Natural killer cell (primary cell): ENCODE data around the gene SMAD4. TPM values are rescaled to one million over a fixed set of nuclear protein-coding genes. Genes with fewer than 3 reads are reported as not detected.
"Not testable (repeated sequence)": the region's sequence is repeated elsewhere in the genome, so short reads cannot be mapped to it uniquely, and the experiment has no call there.

Experiments
- ATAC-seq, 3 donors: fragments of 150-1000 bp in 2 of 3; fragments of 200-7000 bp in 1 of 3; cut with Tn5 transposase; 1 replicate in 1 of 3; 2 replicates in 2 of 3; pipeline ENCODE4 v1.10.0; 2021; ENCODE audit warnings: mild to moderate bottlenecking in 2 of 3, moderate library complexity in 2 of 3
- DNase-seq, 2 donors: peaks; one replicate each; pipeline versions ENCODE4 v3.0.0 to v3.0.0-alpha.2; 2013 to 2021; ENCODE audit warnings: mixed read lengths in 1 of 2
- H3K27ac ChIP-seq: one replicate; pipeline ENCODE4 v1.5.1; 2013; ENCODE audit warnings: mild to moderate bottlenecking, low read length
- H3K27me3 ChIP-seq: one replicate; pipeline ENCODE4 v1.6.1; 2013; ENCODE audit warnings: low read length; ENCODE audit not compliant: control insufficient read depth, insufficient read depth
- H3K36me3 ChIP-seq: one replicate; pipeline ENCODE4 v1.6.1; 2013; ENCODE audit warnings: low read length; ENCODE audit not compliant: control insufficient read depth, insufficient read depth
- H3K4me1 ChIP-seq: one replicate; pipeline ENCODE4 v1.6.1; 2013; ENCODE audit warnings: low read length; ENCODE audit not compliant: control insufficient read depth, insufficient read depth
- H3K4me3 ChIP-seq: one replicate; pipeline ENCODE4 v1.5.1; 2013; ENCODE audit warnings: low read length
- H3K9me3 ChIP-seq: one replicate; pipeline ENCODE4 v1.6.1; 2013; ENCODE audit warnings: low read length; ENCODE audit not compliant: control insufficient read depth, insufficient read depth
- H3K27ac Mint-ChIP-seq, 2 donors: one replicate each; pipeline ENCODE4 v1.8.0; 2022; ENCODE audit warnings: mild to moderate bottlenecking in 2 of 2, mixed read lengths in 2 of 2, moderate library complexity in 1 of 2
- H3K27me3 Mint-ChIP-seq, 2 donors: one replicate each; pipeline ENCODE4 v1.8.0; 2022; ENCODE audit warnings: low read depth in 2 of 2, mixed read lengths in 2 of 2
- H3K36me3 Mint-ChIP-seq: one replicate; pipeline ENCODE4 v1.8.0; 2022; ENCODE audit warnings: mixed read lengths
- H3K4me1 Mint-ChIP-seq, 2 donors: one replicate each; pipeline ENCODE4 v1.8.0; 2022; ENCODE audit warnings: mixed read lengths in 2 of 2
- H3K4me3 Mint-ChIP-seq: one replicate; pipeline ENCODE4 v1.8.0; 2022; ENCODE audit warnings: mild to moderate bottlenecking, moderate library complexity, mixed read lengths
- H3K9me3 Mint-ChIP-seq, 2 donors: one replicate each; pipeline ENCODE4 v1.8.0; 2022; ENCODE audit warnings: mixed read lengths in 2 of 2
- WGBS: methylation state at CpG from one replicate; pipeline ENCODE4 v1.1.7; 2013; ENCODE audit warnings: missing lambda C conversion rate; ENCODE audit not compliant: insufficient coverage; 5-methylcytosine and 5-hydroxymethylcytosine counted together
- intact Hi-C: fragments of 100-400 bp; cut with micrococcal nuclease; formaldehyde crosslinking; loops from one replicate; pipeline ENCODE4 v1.14.2; 2022
- total RNA-seq, 4 donors: library from RNA; stranded (reverse); fragments of 120-200 nt in 1 of 4; gene quantifications; one replicate each; pipeline versions ENCODE4 v1.2.3 to v1.2.4, GENCODE V29; 2013 to 2022
- TF ChIP-seq, protein P1 (sequence below): fragments of 200-600 bp; IDR thresholded peaks from one replicate; pipeline ENCODE4 v1.8.0; 2022; ENCODE audit warnings: antibody characterized with exemption

The SMAD4 gene
- total RNA-seq, 3 donors from 2014 or later (not counting 1 experiment from before 2014, with no cell fraction given), result 63.4 to 92.7 (median 73.8) TPM

DNA sequence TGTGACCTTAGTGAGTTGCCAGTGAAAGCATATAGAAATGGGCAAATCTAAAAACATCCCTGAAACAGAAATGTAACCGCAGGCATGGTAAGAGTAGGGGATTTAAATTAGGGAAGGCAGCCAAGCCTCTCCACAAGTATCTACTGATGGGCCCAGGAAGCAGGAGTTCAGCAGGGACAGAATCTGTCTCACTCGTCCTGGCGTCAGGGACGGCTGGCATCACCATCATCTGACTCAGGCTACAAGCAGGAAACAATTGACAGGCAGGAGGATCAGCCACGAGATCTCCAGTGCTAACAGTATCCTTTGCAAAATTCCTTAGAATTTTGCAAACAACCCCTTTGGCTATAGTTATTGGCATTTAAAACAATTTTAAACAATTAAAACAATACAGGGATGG lies 61.3 kb downstream of the SMAD4 start:
- Histone ChIP-seq H3K9me3 (no peaks in the 10 kb centered on the region), H3K27me3 (no peaks in the 10 kb centered on the region), H3K4me1 (no peaks in the 10 kb centered on the region), H3K27ac (no peak overlapping the region), H3K4me3 (no peak overlapping the region), H3K36me3 (no peaks in the 10 kb centered on the region)
- no peak overlapping the region for H3K4me3 Mint-ChIP-seq
- no peak for ATAC-seq
- intact Hi-C loops, result no loop called here
- no peaks in the 10 kb centered on the region for H3K4me1 Mint-ChIP-seq
- peaks cover 0 to 4% of the 10 kb centered on the region in 2 donors for H3K27me3 Mint-ChIP-seq
- 81% methylated on average over 5 of the region's 5 CpGs for WGBS
- TF ChIP-seq, protein P1, sequence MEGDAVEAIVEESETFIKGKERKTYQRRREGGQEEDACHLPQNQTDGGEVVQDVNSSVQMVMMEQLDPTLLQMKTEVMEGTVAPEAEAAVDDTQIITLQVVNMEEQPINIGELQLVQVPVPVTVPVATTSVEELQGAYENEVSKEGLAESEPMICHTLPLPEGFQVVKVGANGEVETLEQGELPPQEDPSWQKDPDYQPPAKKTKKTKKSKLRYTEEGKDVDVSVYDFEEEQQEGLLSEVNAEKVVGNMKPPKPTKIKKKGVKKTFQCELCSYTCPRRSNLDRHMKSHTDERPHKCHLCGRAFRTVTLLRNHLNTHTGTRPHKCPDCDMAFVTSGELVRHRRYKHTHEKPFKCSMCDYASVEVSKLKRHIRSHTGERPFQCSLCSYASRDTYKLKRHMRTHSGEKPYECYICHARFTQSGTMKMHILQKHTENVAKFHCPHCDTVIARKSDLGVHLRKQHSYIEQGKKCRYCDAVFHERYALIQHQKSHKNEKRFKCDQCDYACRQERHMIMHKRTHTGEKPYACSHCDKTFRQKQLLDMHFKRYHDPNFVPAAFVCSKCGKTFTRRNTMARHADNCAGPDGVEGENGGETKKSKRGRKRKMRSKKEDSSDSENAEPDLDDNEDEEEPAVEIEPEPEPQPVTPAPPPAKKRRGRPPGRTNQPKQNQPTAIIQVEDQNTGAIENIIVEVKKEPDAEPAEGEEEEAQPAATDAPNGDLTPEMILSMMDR, result no peak
- H3K27ac Mint-ChIP-seq, result no peak overlapping the region
- H3K9me3 Mint-ChIP-seq, result peaks cover 0 to 2% of the 10 kb centered on the region in 2 donors
- DNase-seq, result no peak
- peaks cover 9% of the 10 kb centered on the region for H3K36me3 Mint-ChIP-seq

- intact Hi-C loops, result no loop called here
- TF ChIP-seq, protein P1, result no peak
- DNase-seq (no peak), ATAC-seq (no peak)
- Histone ChIP-seq H3K4me1 (no peaks in the 10 kb centered on the region), H3K27me3 (no peaks in the 10 kb centered on the region), H3K27ac (no peak overlapping the region), H3K9me3 (no peaks in the 10 kb centered on the region), H3K4me3 (no peak overlapping the region), H3K36me3 (no peaks in the 10 kb centered on the region)
- Mint-ChIP-seq H3K4me3 (no peak overlapping the region), H3K27ac (no peak overlapping the region), H3K27me3 (peaks cover 0 to 4% of the 10 kb centered on the region in 2 donors), H3K4me1 (no peaks in the 10 kb centered on the region), H3K36me3 (peaks cover 9% of the 10 kb centered on the region), H3K9me3 (peaks cover 0 to 2% of the 10 kb centered on the region in 2 donors)
- 80% methylated on average over 2 of the region's 2 CpGs for WGBS
Observed at GRCh38 chr18:51092117-51092516, 62.1 kb downstream of the SMAD4 start.

- H3K9me3 Mint-ChIP-seq, intact Hi-C loops, H3K27ac Mint-ChIP-seq: not testable (repeated sequence)
Observed at GRCh38 chr18:51092967-51093366, 63.0 kb downstream of the SMAD4 start.

GRCh38 chr18:51097021-51097822 lies 67.2 kb downstream of the SMAD4 start:
- Mint-ChIP-seq H3K9me3 (no peaks in the 10 kb centered on the region), H3K27me3 (peaks cover 0 to 4% of the 10 kb centered on the region in 2 donors), H3K4me3 (no peak overlapping the region), H3K36me3 (no peaks in the 10 kb centered on the region), H3K27ac (no peak overlapping the region), H3K4me1 (peaks cover 0 to 4% of the 10 kb centered on the region in 2 donors)
- Histone ChIP-seq H3K9me3 (no peaks in the 10 kb centered on the region), H3K4me3 (no peak overlapping the region), H3K27ac (no peak overlapping the region), H3K27me3 (no peaks in the 10 kb centered on the region), H3K4me1 (no peaks in the 10 kb centered on the region), H3K36me3 (no peaks in the 10 kb centered on the region)
- TF ChIP-seq, protein P1, result no peak
- DNase-seq (no peak), ATAC-seq (no peak)
- WGBS, result 81% methylated on average over 6 of the region's 6 CpGs
- intact Hi-C loops, result no loop called here

More at GRCh38 chr18:51092967-51093366, 63.0 kb downstream of the SMAD4 start:
- not testable (repeated sequence) for H3K4me3 Mint-ChIP-seq, H3K4me1 Mint-ChIP-seq, DNase-seq, H3K36me3 Mint-ChIP-seq, H3K27me3 Mint-ChIP-seq, H3K4me1 ChIP-seq, H3K4me3 ChIP-seq, H3K27ac ChIP-seq, ATAC-seq, H3K9me3 ChIP-seq, H3K27me3 ChIP-seq, H3K36me3 ChIP-seq
- no CpG with 5 or more reads among the region's 1 CpG for WGBS
